WTC11 (cell line): ENCODE measurements around the gene GABRB1. TPM values are rescaled to one million over a fixed set of nuclear protein-coding genes. Genes with fewer than 3 reads are reported as not detected.

Experiments used
- ATAC-seq: fragments of 200-7000 bp; cut with Tn5 transposase; 2 replicates; pipeline ENCODE4 v1.10.0; 2021; ENCODE audit warnings: mild to moderate bottlenecking, moderate library complexity
- CTCF ChIA-PET: fragments of 300-600 bp; sonication (Branson Sonifier 250); formaldehyde crosslinking; loops from one replicate; lab custom pipeline; 2021; ENCODE audit warnings: antibody characterized with exemption; lab: Charles Lee
- POLR2A ChIA-PET: fragments of 350-600 bp; sonication (Branson Sonifier 250); formaldehyde crosslinking; loops from one replicate; lab custom pipeline; 2021; ENCODE audit warnings: antibody characterized with exemption; lab: Charles Lee
- DNase-seq: peaks from one replicate; pipeline ENCODE4 v3.0.0; 2021; ENCODE audit warnings: low spot score
- H3K27ac Mint-ChIP-seq: 2 replicates; pipeline ENCODE4 v1.8.0; 2021; ENCODE audit warnings: mixed read lengths
- H3K27me3 Mint-ChIP-seq: 2 replicates; pipeline ENCODE4 v1.8.0; 2021; ENCODE audit warnings: low read depth, mild to moderate bottlenecking, moderate library complexity, mixed read lengths
- H3K36me3 Mint-ChIP-seq: 2 replicates; pipeline ENCODE4 v1.8.0; 2021; ENCODE audit warnings: mixed read lengths
- H3K4me1 Mint-ChIP-seq: 2 replicates; pipeline ENCODE4 v1.8.0; 2022; ENCODE audit warnings: mixed read lengths
- H3K4me3 Mint-ChIP-seq: 2 replicates; pipeline ENCODE4 v1.8.0; 2021; ENCODE audit warnings: mild to moderate bottlenecking, moderate library complexity, mixed read lengths
- H3K9me3 Mint-ChIP-seq: 2 replicates; pipeline ENCODE4 v1.8.0; 2021; ENCODE audit warnings: mixed read lengths
- ARID4B ChIP-seq: sonication (generic); formaldehyde crosslinking; IDR thresholded peaks from 2 replicates; pipeline ENCODE4 v1.8.0; 2023; ENCODE audit warnings: missing genetic modification reagents, mild to moderate bottlenecking, borderline replicate concordance
- E2F4 ChIP-seq: sonication (generic); formaldehyde crosslinking; IDR thresholded peaks from 2 replicates; pipeline ENCODE4 v1.8.1; 2022; ENCODE audit warnings: low read depth, mild to moderate bottlenecking, moderate library complexity, missing genetic modification reagents, borderline replicate concordance
- FOXJ3 ChIP-seq: sonication (generic); formaldehyde crosslinking; IDR thresholded peaks from 2 replicates; pipeline ENCODE4 v1.9.0; 2021; ENCODE audit warnings: missing genetic modification reagents, mild to moderate bottlenecking, borderline replicate concordance
- FOXK1 ChIP-seq: sonication (generic); formaldehyde crosslinking; IDR thresholded peaks from 2 replicates; pipeline ENCODE4 v1.8.0; 2022; ENCODE audit warnings: mild to moderate bottlenecking, moderate library complexity, missing genetic modification reagents
- GRHL2 ChIP-seq: fragments of 250-450 bp; sonication (Bioruptor Pico); IDR thresholded peaks from 2 replicates; pipeline ENCODE4 v1.8.0; 2022; ENCODE audit warnings: mild to moderate bottlenecking, moderate library complexity; ENCODE audit not compliant: insufficient replicate concordance, severe bottlenecking
- IRF1 ChIP-seq: sonication (generic); formaldehyde crosslinking; IDR thresholded peaks from 2 replicates; pipeline ENCODE4 v1.8.0; 2023; ENCODE audit warnings: missing genetic modification reagents
- JUN ChIP-seq: sonication (generic); formaldehyde crosslinking; IDR thresholded peaks from 2 replicates; pipeline ENCODE4 v1.8.0; 2023; ENCODE audit warnings: mild to moderate bottlenecking, missing genetic modification reagents
- KAT7 ChIP-seq: sonication (generic); formaldehyde crosslinking; IDR thresholded peaks from 2 replicates; pipeline ENCODE4 v1.8.1; 2023; ENCODE audit warnings: missing genetic modification reagents, mild to moderate bottlenecking, borderline replicate concordance
- NFYB ChIP-seq: sonication (generic); formaldehyde crosslinking; conservative IDR thresholded peaks from 2 replicates; pipeline ENCODE4 v1.8.0; 2022; ENCODE audit warnings: low read depth, missing genetic modification reagents
- SMAD4 ChIP-seq: sonication (generic); formaldehyde crosslinking; IDR thresholded peaks from 2 replicates; pipeline ENCODE4 v1.8.0; 2022; ENCODE audit warnings: mild to moderate bottlenecking, missing genetic modification reagents
- TEAD4 ChIP-seq: sonication (generic); formaldehyde crosslinking; IDR thresholded peaks from 2 replicates; pipeline ENCODE4 v1.8.0; 2022; ENCODE audit warnings: mild to moderate bottlenecking, missing genetic modification reagents
- ZNF416 ChIP-seq: fragments of 250-450 bp; sonication (Bioruptor Pico); IDR thresholded peaks from 2 replicates; pipeline ENCODE4 v1.9.0; 2021; ENCODE audit warnings: mild to moderate bottlenecking, inconsistent platforms
- total RNA-seq: library from RNA; stranded (reverse); gene quantifications from 3 replicates; pipeline ENCODE4 v1.2.3, GENCODE V29; 2021
- TF ChIP-seq, protein P1 (sequence below): sonication (generic); formaldehyde crosslinking; conservative IDR thresholded peaks from 2 replicates; pipeline ENCODE4 v1.8.1; 2022; ENCODE audit warnings: mild to moderate bottlenecking, missing genetic modification reagents
- TF ChIP-seq, protein P2 (sequence below): fragments of 250-450 bp; sonication (Bioruptor Pico); IDR thresholded peaks from 2 replicates; pipeline ENCODE4 v1.9.0; 2021; ENCODE audit warnings: mild to moderate bottlenecking, borderline replicate concordance

GABRB1 gene
- total RNA-seq, 1 experiment from 2014 or later, result 0.66 TPM

- TF ChIP-seq E2F4 (no peak), TEAD4 (CRISPR knock-in tag) (no peak), JUN (CRISPR knock-in tag) (no peak), ARID4B (CRISPR knock-in tag) (no peak), ZNF416 (CRISPR knock-in tag) (no peak), GRHL2 (CRISPR knock-in tag) (no peak), NFYB (CRISPR knock-in tag) (no peak), FOXJ3 (CRISPR knock-in tag) (no peak)
- TF ChIP-seq, protein P1, sequence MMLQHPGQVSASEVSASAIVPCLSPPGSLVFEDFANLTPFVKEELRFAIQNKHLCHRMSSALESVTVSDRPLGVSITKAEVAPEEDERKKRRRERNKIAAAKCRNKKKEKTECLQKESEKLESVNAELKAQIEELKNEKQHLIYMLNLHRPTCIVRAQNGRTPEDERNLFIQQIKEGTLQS (CRISPR knock-in tag), result no peak
Measured at GRCh38 chr4:47040828-47041227, 9.5 kb downstream of the GABRB1 start (continued).

DNA sequence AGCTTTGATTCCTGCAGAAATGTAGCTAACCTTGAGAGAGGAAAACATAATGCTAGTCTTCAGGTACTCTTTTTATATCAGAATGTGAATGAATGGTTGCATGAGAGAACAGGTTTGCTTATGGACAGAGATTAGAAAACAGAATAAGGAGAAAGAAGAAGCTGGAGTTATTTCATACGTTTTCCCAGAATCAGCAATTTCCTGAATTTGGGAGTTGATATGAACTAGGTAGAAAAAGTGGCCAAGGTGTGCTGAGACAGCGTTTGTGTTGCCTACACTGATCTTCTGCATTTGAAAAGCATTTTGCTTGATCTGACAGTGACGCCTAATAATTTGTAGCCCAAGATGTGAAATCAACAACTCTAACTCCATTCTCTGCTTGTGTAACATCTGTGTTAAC lies 12.5 kb downstream of the GABRB1 start:
- peaks cover 8% of the 10 kb centered on the region for H3K9me3 Mint-ChIP-seq
- no peak for ATAC-seq
- H3K27me3 Mint-ChIP-seq, result no peaks in the 10 kb centered on the region; the same call in 1 of the 2 replicates
- H3K4me1 Mint-ChIP-seq, result 0 out of 2 replicates have a peak, but pooled peaks cover 3% of the 10 kb centered on the region
- ChIA-PET CTCF (no interaction called here), POLR2A (no interaction called here)
- H3K36me3 Mint-ChIP-seq, result no peaks in the 10 kb centered on the region
- H3K4me3 Mint-ChIP-seq, result no peak overlapping the region
- TF ChIP-seq KAT7 (CRISPR knock-in tag) (no peak), FOXK1 (no peak), IRF1 (CRISPR knock-in tag) (no peak), SMAD4 (CRISPR knock-in tag) (no peak)
- TF ChIP-seq, protein P2, sequence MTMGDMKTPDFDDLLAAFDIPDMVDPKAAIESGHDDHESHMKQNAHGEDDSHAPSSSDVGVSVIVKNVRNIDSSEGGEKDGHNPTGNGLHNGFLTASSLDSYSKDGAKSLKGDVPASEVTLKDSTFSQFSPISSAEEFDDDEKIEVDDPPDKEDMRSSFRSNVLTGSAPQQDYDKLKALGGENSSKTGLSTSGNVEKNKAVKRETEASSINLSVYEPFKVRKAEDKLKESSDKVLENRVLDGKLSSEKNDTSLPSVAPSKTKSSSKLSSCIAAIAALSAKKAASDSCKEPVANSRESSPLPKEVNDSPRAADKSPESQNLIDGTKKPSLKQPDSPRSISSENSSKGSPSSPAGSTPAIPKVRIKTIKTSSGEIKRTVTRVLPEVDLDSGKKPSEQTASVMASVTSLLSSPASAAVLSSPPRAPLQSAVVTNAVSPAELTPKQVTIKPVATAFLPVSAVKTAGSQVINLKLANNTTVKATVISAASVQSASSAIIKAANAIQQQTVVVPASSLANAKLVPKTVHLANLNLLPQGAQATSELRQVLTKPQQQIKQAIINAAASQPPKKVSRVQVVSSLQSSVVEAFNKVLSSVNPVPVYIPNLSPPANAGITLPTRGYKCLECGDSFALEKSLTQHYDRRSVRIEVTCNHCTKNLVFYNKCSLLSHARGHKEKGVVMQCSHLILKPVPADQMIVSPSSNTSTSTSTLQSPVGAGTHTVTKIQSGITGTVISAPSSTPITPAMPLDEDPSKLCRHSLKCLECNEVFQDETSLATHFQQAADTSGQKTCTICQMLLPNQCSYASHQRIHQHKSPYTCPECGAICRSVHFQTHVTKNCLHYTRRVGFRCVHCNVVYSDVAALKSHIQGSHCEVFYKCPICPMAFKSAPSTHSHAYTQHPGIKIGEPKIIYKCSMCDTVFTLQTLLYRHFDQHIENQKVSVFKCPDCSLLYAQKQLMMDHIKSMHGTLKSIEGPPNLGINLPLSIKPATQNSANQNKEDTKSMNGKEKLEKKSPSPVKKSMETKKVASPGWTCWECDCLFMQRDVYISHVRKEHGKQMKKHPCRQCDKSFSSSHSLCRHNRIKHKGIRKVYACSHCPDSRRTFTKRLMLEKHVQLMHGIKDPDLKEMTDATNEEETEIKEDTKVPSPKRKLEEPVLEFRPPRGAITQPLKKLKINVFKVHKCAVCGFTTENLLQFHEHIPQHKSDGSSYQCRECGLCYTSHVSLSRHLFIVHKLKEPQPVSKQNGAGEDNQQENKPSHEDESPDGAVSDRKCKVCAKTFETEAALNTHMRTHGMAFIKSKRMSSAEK (CRISPR knock-in tag), result no peak
- DNase-seq, result no peak
- H3K27ac Mint-ChIP-seq, result no peak overlapping the region
